HTR-8/SVneo (cell line): ENCODE data around the gene TSHZ3.
A peak's percentile ranks its signal among the peaks of the same experiment; 100 is the strongest.

ENCODE experiments used
- DNase-seq: peaks from one replicate; pipeline ENCODE4 v3.0.0; 2011; ENCODE audit warnings: low spot score, mixed read lengths; ENCODE audit not compliant: insufficient read length
- FAIRE-seq: peaks from 2 replicates; lab custom pipeline; 2011; peaks lifted over from hg19 to GRCh38; lab: Jason Lieb, UNC

TSHZ3 gene

GRCh38 chr19:31349160-31349881 lies at the start of gene TSHZ3:
TSS of gene TSHZ3 (minus strand) at chr19:31349436. CDS start at chr19:31349219, 217 bp downstream.
- peak; percentile 46 for FAIRE-seq
- DNase-seq = peak; percentile 45

- DNase-seq (no peak), FAIRE-seq (no peak)
These were observed 48.1 kb upstream of the TSHZ3 start for GRCh38 chr19:31397308-31397707.

GRCh38 chr19:31392464-31392863 lies 43.2 kb upstream of the TSHZ3 start:
- FAIRE-seq (no peak), DNase-seq (no peak)

GRCh38 chr19:31391518-31391917 lies 42.3 kb upstream of the TSHZ3 start:
- FAIRE-seq (no peak), DNase-seq (no peak)

GRCh38 chr19:31390711-31391110 lies 41.5 kb upstream of the TSHZ3 start:
- FAIRE-seq (no peak), DNase-seq (no peak)

- DNase-seq (no peak), FAIRE-seq (no peak)
These were observed 40.6 kb upstream of the TSHZ3 start for GRCh38 chr19:31389874-31390273.

GRCh38 chr19:31387717-31388301 lies 38.6 kb upstream of the TSHZ3 start:
- FAIRE-seq (no peak), DNase-seq (no peak)

- no peak for FAIRE-seq
- no peak for DNase-seq
These were observed 37.6 kb upstream of the TSHZ3 start for GRCh38 chr19:31386806-31387205.

GRCh38 chr19:31385744-31386143 lies 36.5 kb upstream of the TSHZ3 start:
- FAIRE-seq = no peak
- no peak for DNase-seq

- DNase-seq (no peak), FAIRE-seq (no peak)
These were observed 34.3 kb upstream of the TSHZ3 start for GRCh38 chr19:31383553-31383952.

GRCh38 chr19:31380854-31381253 lies 31.6 kb upstream of the TSHZ3 start:
- FAIRE-seq = no peak
- DNase-seq = no peak

- DNase-seq (peak; percentile 7), FAIRE-seq (no peak)
These were observed 29.2 kb upstream of the TSHZ3 start for GRCh38 chr19:31378404-31378803.

GRCh38 chr19:31377736-31378135 lies 28.5 kb upstream of the TSHZ3 start:
- no peak for DNase-seq
- FAIRE-seq = no peak

- no peak for DNase-seq
- FAIRE-seq = no peak
These were observed 23.1 kb upstream of the TSHZ3 start for GRCh38 chr19:31372246-31372781.

- no peak for DNase-seq
These were observed 21.0 kb upstream of the TSHZ3 start for GRCh38 chr19:31370216-31370615.

GRCh38 chr19:31364963-31365362 lies 15.7 kb upstream of the TSHZ3 start:
- FAIRE-seq = no peak
- no peak for DNase-seq

More at GRCh38 chr19:31370216-31370615, 21.0 kb upstream of the TSHZ3 start:
- no peak for FAIRE-seq

GRCh38 chr19:31361728-31362127 lies 12.5 kb upstream of the TSHZ3 start:
- FAIRE-seq = no peak
- DNase-seq = no peak

- no peak for DNase-seq
- FAIRE-seq = no peak
These were observed 8.1 kb upstream of the TSHZ3 start for GRCh38 chr19:31357315-31357673.

GRCh38 chr19:31356587-31357314 lies 7.5 kb upstream of the TSHZ3 start:
- FAIRE-seq = no peak
- no peak for DNase-seq

- FAIRE-seq (no peak), DNase-seq (no peak)
These were observed 6.5 kb upstream of the TSHZ3 start for GRCh38 chr19:31355665-31356289.
